GM20000 (cell line): Measurements from ENCODE around the gene DHX30.

Experiments used
- DNase-seq: peaks from one replicate; pipeline ENCODE4 v3.0.0; 2012; ENCODE audit warnings: low spot score
- TF ChIP-seq, protein P1 (sequence below): IDR thresholded peaks from 2 replicates; pipeline ENCODE4 v1.5.1; 2012; ENCODE audit warnings: mild to moderate bottlenecking, control low read depth; ENCODE audit errors: extremely low read depth, missing control alignments

DHX30 gene

DNA sequence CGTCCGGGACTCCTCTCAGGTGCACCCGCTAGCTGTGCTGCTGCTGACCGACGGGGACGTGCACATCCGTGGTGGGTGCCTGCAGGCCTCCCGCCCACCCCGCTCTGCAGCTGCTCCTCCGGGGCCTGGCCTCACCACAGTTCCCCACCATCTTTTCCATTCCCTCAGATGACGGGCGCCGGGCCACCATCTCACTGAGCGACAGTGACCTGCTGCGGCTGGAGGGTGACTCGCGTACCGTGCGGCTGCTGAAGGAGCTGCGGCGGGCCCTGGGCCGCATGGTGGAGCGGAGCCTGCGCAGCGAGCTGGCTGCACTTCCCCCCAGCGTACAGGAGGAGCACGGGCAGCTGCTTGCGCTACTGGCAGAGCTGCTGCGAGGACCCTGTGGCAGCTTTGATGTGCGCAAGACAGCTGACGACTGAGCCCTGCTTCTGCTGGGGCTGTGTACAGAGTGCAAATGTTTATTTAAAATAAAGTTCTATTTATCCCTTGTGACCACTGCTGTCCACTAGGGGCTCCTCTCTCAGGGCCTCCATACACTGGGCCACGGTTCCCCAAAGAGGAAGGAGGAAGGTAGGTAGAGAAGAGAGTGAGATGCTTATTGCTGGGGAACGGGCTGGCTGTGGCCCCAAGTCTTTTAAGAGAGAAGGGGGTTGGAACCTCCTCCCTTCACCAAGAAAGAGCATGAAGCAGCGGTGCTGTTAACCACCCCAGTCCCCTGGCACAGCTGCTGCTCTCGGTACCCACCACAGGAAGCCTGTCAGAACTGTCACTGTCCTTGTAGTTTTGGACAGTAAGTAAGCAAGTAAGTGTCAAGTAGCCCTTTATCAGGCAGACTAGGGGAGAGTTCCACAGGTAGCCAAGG lies 47.0 kb downstream of the DHX30 start:
- no peak for DNase-seq
- TF ChIP-seq, protein P1, sequence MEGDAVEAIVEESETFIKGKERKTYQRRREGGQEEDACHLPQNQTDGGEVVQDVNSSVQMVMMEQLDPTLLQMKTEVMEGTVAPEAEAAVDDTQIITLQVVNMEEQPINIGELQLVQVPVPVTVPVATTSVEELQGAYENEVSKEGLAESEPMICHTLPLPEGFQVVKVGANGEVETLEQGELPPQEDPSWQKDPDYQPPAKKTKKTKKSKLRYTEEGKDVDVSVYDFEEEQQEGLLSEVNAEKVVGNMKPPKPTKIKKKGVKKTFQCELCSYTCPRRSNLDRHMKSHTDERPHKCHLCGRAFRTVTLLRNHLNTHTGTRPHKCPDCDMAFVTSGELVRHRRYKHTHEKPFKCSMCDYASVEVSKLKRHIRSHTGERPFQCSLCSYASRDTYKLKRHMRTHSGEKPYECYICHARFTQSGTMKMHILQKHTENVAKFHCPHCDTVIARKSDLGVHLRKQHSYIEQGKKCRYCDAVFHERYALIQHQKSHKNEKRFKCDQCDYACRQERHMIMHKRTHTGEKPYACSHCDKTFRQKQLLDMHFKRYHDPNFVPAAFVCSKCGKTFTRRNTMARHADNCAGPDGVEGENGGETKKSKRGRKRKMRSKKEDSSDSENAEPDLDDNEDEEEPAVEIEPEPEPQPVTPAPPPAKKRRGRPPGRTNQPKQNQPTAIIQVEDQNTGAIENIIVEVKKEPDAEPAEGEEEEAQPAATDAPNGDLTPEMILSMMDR = no peak

DNA sequence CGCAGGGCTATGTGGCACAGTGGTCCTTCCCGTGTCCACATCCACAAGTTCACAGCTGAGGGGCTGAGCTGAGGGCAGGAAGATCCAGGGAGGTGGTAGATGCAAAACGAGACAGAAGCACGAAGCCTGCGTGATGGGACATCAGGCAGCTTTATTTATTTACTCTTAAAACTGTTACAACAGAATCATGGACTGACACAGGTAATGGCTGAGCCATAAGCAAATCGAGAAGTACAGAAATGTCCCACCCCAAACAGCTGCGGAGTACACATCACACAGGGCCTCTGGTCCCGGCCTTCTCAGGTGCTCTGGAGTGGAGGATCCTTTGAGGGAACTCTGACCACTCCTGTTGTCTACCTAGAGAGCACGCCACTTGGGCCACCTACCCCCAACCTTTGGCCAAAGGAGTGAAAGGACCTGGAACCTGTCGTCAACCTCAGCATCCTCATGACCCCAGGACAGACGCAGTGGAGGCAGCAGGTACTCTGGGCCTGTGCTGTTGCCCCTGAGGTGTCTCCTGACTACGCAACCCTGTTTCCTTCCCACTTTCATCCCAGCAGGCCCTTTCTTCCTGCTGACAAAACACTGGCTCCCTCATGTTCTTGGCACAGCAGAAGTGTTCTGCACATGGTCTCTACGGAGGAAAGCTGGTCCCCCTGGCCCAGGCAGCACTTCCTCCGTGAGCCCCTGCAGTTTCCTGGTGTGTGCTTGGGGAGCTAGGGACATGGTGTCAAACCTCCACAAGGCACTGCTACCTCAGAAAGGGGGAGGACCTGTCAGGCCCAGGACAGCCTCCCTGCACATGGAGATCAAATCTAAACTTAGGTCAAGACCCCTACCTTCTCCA lies 47.8 kb downstream of the DHX30 start:
- TF ChIP-seq, protein P1 = no peak
- DNase-seq = no peak

DNA sequence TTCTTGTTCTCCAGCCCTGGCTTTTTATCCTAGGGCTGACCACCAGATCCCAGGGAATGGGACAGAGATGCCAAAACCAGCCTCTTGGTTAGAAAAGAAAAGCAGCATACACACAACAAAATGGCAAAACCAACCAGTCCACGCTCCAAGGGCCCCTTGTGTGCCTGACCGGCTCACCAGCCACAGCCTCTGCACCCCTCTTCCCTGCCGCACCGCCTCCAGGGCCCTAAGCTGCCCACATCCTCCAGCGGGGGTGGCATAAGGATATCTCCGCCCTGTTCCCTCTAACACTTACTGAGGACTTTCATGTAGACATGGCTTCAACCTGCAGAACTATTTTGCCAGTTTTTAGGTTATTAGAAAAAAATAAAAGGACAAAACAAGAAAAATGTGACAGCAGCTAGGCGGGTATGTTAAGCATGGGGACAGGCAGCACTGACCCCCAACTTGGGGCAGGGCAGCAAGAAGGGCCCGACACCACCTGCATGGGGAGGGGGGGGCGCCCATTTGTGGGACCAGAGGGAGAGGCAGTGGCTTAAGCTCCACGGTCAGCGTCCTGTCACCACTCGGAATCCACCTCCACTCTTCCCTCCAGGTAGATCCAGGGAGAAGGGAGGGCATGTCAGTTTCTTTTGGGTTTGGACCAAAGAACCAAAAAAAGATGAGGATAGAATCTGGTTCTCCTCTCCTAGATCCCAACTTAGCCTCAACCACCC lies 49.1 kb downstream of the DHX30 start:
- TF ChIP-seq, protein P1 = no peak
- no peak for DNase-seq

DNA sequence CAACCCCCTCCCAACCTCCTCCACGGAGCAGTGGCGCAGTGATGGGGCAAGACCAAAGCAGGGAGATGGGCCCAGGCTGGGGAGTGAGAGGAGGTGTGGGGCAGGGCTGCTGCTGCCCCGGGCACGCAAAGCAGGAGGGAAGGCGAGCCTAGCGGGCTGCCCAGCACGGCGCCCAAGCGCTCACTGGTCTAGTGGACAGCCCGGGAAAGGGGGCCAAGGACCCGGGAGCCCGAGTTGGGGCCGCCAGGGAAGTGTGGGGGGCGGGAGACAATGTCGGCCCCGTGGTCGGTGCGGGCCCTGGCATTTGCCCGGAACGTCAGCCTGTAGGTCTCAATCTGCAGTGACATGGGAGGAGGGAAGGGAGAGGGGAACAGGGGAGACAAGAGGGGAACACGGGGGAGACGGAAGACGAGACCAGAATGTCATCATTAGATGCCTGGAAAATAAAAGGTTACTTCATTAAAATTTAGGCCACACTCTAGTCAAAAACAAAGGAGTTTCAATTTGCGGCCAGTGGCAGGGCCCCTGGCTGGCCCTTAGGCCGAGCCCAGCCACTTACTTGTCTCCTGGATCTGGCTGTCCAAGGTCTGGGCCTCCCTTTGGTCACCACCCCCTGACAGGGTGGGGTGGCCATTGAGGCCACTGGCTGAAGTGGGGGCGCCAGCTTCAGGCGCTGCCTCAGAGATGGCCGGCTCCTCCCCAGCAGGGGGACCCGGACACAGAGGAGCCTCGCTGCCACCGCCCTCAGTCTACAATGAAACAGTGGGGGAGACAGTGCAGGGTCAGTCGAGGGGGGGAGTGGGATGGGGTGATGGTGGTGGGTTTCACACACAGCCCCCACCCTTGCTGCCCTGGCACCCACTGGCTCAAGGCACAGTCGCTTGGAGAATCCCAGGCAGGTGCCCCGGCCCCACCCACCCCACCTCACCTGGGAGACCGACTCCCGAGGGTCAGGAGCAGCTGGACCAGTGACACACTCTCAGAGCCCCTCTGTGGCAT lies 50.0 kb downstream of the DHX30 start:
- TF ChIP-seq, protein P1 = no peak
- DNase-seq = no peak

DNA sequence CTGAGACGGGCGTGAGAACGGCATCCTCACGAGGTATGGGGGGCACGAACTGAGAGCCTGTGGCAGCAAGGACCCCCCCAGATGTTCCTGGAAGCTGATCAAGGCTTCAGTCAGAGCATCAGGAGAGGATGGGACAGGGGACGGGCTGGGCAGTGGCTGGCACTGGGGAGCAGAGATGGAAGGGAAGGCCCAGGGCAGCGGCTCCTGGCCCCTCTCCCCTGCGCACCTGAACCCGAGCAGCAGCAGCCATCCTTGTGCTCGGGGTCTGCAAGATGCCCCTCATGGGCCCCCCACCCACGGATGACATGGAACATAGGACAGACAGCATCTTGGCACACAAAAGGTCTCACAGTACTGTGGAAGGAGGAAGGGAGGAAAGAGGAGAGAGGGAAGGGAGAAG lies 51.3 kb downstream of the DHX30 start:
- TF ChIP-seq, protein P1 = no peak
- no peak for DNase-seq

DNA sequence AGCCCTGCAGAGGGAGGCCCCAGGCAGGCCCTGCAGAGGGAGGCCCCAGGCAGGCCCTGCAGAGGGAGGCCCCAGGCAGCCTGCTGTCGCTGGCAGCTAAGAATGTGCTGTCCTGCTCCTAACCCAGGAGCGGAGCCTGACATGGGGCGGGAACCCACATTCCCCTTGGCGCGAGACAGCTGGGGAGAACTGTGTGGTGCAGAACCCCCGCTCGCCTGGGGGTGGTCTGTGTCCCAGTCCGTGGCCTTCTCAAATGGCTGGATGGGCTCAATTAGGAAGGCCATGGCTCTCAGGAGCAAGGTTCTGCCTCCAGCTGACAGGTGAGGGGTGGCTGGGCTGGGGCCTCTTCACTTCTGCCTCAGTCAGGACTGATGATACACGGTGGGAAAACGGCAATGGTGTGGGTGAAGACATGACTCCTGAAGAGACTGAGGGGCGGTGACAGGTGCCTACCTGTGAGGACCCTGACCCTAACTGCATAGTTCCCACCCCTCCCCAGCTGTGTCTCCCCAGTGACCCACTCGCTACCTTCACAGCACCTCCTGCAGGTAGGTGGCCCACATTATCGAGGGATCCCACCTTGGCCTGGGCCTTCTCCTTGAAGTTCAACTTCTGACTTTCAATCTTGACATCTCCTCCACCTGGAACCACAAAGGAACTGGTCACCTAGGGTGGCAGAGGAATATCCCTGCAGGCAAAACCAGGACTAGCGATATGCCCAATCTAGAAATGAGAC lies 52.0 kb downstream of the DHX30 start:
- no peak for DNase-seq
- TF ChIP-seq, protein P1 = no peak
